HL-60 (cell line): Measurements from ENCODE around the gene COL21A1.
"Not testable (repeated sequence)": the region's sequence is repeated elsewhere in the genome, so short reads cannot be mapped to it uniquely, and the experiment has no call there.

ENCODE experiments used
- DNase-seq, 2 experiments: peaks; one replicate each; pipeline ENCODE4 v3.0.0-alpha.2; 2010 to 2020; ENCODE audit warnings: low read depth in 1 of 2, low spot score in 1 of 2
- H3K27ac ChIP-seq: fragments of 250-450 bp; sonication (Bioruptor Pico); replicated peaks from 2 replicates; pipeline ENCODE4 v1.5.1; 2020; ENCODE audit warnings: mild to moderate bottlenecking, moderate library complexity
- H3K27me3 ChIP-seq: fragments of 250-450 bp; sonication (Bioruptor Pico); 2 replicates; pipeline ENCODE4 v1.5.1; 2021; ENCODE audit warnings: mild to moderate bottlenecking, moderate library complexity; ENCODE audit not compliant: insufficient read depth, poor library complexity, severe bottlenecking
- H3K4me3 ChIP-seq: replicated peaks from 2 replicates; pipeline ENCODE4 v1.5.1; 2011; ENCODE audit warnings: mild to moderate bottlenecking, control low read depth, low read length; ENCODE audit not compliant: insufficient read depth
- CTCF ChIP-seq: IDR thresholded peaks from one replicate; pipeline ENCODE4 v1.5.1; 2011; ENCODE audit warnings: low read length, control low read depth, inconsistent platforms; ENCODE audit not compliant: insufficient read depth
- GABPA ChIP-seq: IDR thresholded peaks from 2 replicates; pipeline ENCODE4 v1.6.1; 2012; ENCODE audit warnings: low read depth
- POLR2AphosphoS5 ChIP-seq: IDR thresholded peaks from 2 replicates; pipeline ENCODE4 v1.6.1; 2012; ENCODE audit warnings: low read depth
- REST ChIP-seq: IDR thresholded peaks from 2 replicates; pipeline ENCODE4 v1.6.1; 2012; ENCODE audit warnings: low read depth; ENCODE audit not compliant: insufficient replicate concordance
- SPI1 ChIP-seq: IDR thresholded peaks from 2 replicates; pipeline ENCODE4 v1.6.1; 2012; ENCODE audit warnings: low read depth, mild to moderate bottlenecking, borderline replicate concordance

COL21A1 gene

DNA sequence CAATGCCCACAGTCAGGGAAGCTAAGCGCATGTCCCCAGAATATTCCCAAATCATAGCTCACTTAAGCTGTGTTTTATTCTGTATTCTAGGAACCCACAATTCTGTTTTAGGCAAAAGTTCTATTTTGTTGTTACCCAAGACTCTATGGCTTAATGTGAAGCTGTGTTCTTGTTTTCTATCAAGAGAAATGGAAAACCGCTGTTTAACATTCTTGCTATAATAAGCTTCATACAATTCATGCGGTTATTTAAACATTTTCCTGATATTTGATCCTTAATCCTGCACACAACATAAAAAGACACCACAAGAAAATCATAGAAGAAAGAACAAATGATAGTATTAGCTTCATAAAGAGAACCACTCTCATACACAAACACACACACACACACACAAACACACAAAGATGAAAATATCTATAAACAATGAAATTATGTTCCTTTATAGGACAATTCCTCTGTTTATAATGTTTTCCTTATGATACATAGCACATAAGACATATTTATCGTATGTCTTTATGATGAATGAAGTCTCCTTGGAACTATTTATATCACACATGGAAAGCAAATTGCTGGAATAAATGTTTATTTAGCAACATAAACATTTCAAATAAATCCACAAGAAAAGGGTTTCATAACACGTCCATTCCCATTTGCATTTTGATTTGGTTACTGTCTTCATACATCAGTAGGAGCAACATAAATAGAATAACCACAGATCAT lies 16.4 kb upstream of the COL21A1 start:
- peaks cover 2% of the 10 kb centered on the region for H3K27me3 ChIP-seq
- TF ChIP-seq GABPA = no peak
- no peak for TF ChIP-seq SPI1
- no peak for TF ChIP-seq POLR2AphosphoS5
- TF ChIP-seq REST = no peak
- TF ChIP-seq CTCF = no peak
- DNase-seq = no peak
- H3K4me3 ChIP-seq = no peak overlapping the region
- H3K27ac ChIP-seq = no peak overlapping the region

- not testable (repeated sequence) for H3K27me3 ChIP-seq, H3K4me3 ChIP-seq, H3K27ac ChIP-seq, DNase-seq
These were observed 13.2 kb upstream of the COL21A1 start for GRCh38 chr6:56260593-56260992.

DNA sequence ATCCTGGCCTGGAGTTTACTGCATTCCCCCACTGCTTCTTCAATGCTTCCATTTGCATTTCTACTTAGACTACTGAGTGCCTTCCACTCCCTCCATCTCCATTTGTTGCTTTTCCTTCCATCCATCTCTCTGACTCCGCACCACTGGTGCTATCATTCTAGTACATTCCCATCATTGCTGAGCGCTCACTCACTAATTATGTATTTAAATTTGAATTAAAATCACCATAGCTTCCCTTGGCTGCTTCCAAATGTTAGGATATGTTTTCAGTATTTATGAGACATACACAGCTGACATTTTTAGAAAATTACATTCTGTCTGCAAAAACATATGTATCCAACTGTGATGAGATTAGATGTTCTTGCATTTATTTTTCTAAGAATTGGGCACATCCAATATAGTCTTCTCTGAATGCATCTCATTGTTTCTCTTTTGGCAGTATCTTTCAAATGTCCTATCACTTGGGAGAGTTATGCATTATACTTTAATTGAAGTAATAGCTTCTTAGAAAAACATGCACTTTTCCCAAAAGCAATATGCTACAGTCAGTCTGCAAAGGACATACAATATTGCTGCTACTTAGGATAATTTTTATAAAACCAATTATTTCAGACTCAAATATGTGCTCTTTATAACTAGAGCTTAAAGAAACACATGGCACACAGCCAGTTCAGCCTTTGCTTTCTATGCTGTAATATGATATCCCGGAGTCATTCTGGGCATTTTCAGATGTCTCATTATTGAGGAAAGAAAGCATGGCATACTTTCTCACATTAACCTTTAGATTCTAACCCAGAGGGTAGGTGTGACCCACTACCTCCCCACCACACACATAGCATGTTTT lies 12.1 kb upstream of the COL21A1 start:
- peaks cover 2% of the 10 kb centered on the region for H3K27me3 ChIP-seq
- H3K27ac ChIP-seq = no peak overlapping the region
- TF ChIP-seq POLR2AphosphoS5 (no peak), GABPA (no peak)
- no peak overlapping the region for H3K4me3 ChIP-seq
- DNase-seq = no peak

DNA sequence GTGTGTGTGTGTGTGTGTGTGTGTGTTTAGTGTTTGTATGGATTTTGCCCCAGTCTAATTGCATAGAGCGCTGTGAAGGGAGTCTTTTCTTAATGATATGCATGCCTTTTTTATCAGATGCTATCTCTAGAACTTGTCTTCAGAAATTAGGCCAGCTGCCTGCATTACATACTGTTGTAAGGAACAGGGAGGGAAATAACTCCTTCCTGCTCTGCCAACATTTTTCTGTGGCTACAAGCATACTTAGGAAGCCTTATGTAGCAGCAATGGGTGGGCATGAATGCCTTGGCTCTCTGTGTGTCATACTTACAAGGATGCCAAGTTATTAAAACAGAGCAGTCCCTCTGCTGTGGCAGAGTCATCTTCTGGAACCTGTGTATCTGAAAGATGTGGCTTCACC lies 8.0 kb upstream of the COL21A1 start:
- no peak for DNase-seq
- no peak for TF ChIP-seq CTCF
- TF ChIP-seq POLR2AphosphoS5 = no peak
- no peak for TF ChIP-seq SPI1
- TF ChIP-seq REST = no peak
- no peak for TF ChIP-seq GABPA

More for the DNA sequence above, 8.0 kb upstream of the COL21A1 start:
- Histone ChIP-seq H3K27me3 (no peaks in the 10 kb centered on the region), H3K4me3 (no peak overlapping the region), H3K27ac (no peak overlapping the region)
